HG02763 (cell line): Measurements from ENCODE around the gene BEST1.

Source experiments
- ATAC-seq: cut with Tn5 transposase; IDR thresholded peaks from one replicate; pipeline ENCODE4 v1.9.1; 2021; ENCODE audit warnings: mild to moderate bottlenecking, moderate library complexity; ENCODE audit not compliant: unreplicated experiment

The BEST1 gene

GRCh38 chr11:61950035-61950547 is at the start of gene BEST1:
TSS of gene BEST1 (plus strand) at chr11:61950351. CDS start at chr11:61951807, 1,456 bp downstream.
- no peak for ATAC-seq

GRCh38 chr11:61901397-61901796 is 48.8 kb upstream of the BEST1 start:
- no peak for ATAC-seq

- no peak for ATAC-seq
These were observed 47.8 kb upstream of the BEST1 start for GRCh38 chr11:61902313-61902712.

- ATAC-seq = no peak
These were observed 46.3 kb upstream of the BEST1 start for GRCh38 chr11:61903845-61904244.

- no peak for ATAC-seq
These were observed 45.6 kb upstream of the BEST1 start for GRCh38 chr11:61904539-61905048.

GRCh38 chr11:61905067-61905696 is 45.0 kb upstream of the BEST1 start:
- no peak for ATAC-seq

GRCh38 chr11:61905801-61906521 is 44.2 kb upstream of the BEST1 start:
- no peak for ATAC-seq

GRCh38 chr11:61906522-61906909 is 43.6 kb upstream of the BEST1 start:
- ATAC-seq = no peak

GRCh38 chr11:61907282-61907681 is 42.9 kb upstream of the BEST1 start:
- no peak for ATAC-seq

- ATAC-seq = no peak
These were observed 42.1 kb upstream of the BEST1 start for GRCh38 chr11:61907871-61908729.

GRCh38 chr11:61908730-61909316 is 41.3 kb upstream of the BEST1 start:
- no peak for ATAC-seq

- ATAC-seq = no peak
These were observed 39.7 kb upstream of the BEST1 start for GRCh38 chr11:61910187-61911127.

GRCh38 chr11:61911128-61911700 is 38.9 kb upstream of the BEST1 start:
- no peak for ATAC-seq

GRCh38 chr11:61911701-61912529 is 38.2 kb upstream of the BEST1 start:
- no peak for ATAC-seq

- ATAC-seq = no peak
These were observed 37.6 kb upstream of the BEST1 start for GRCh38 chr11:61912530-61912898.

GRCh38 chr11:61912991-61913698 is 37.0 kb upstream of the BEST1 start:
- ATAC-seq = no peak

- ATAC-seq = no peak
These were observed 36.3 kb upstream of the BEST1 start for GRCh38 chr11:61913699-61914395.
